HG03558 (cell line): ENCODE measurements around the gene HTT.

Experiments used
- ATAC-seq: cut with Tn5 transposase; IDR thresholded peaks from one replicate; pipeline ENCODE4 v1.9.1; 2021; ENCODE audit warnings: moderate number of reproducible peaks; ENCODE audit not compliant: unreplicated experiment; ENCODE audit errors: extremely low read depth

The HTT gene

GRCh38 chr4:3241898-3242524 lies 167.5 kb downstream of the HTT start:
- ATAC-seq = no peak

- no peak for ATAC-seq
These were observed 168.8 kb downstream of the HTT start for GRCh38 chr4:3243136-3243780.

- no peak for ATAC-seq
These were observed 169.5 kb downstream of the HTT start for GRCh38 chr4:3244002-3244401.

- no peak for ATAC-seq
These were observed 170.3 kb downstream of the HTT start for GRCh38 chr4:3244747-3245146.

- no peak for ATAC-seq
These were observed 171.2 kb downstream of the HTT start for GRCh38 chr4:3245676-3246075.

GRCh38 chr4:3246458-3247398 lies 172.2 kb downstream of the HTT start:
- ATAC-seq = no peak

GRCh38 chr4:3247399-3248177 lies 173.1 kb downstream of the HTT start:
- no peak for ATAC-seq

GRCh38 chr4:3248178-3248480 lies 173.6 kb downstream of the HTT start:
- ATAC-seq = no peak

GRCh38 chr4:3248811-3249661 lies 174.6 kb downstream of the HTT start, which contains the start of gene MSANTD1:
MSANTD1 (plus strand) TSS chr4:3249159; CDS start chr4:3249223, 64 bp downstream.
- no peak for ATAC-seq

GRCh38 chr4:3249711-3250437 lies 175.4 kb downstream of the HTT start:
- no peak for ATAC-seq

GRCh38 chr4:3250438-3250955 lies 176.0 kb downstream of the HTT start:
- no peak for ATAC-seq

- ATAC-seq = no peak
These were observed 176.6 kb downstream of the HTT start for GRCh38 chr4:3250956-3251690.

- no peak for ATAC-seq
These were observed 177.4 kb downstream of the HTT start for GRCh38 chr4:3251691-3252479.

- no peak for ATAC-seq
These were observed 178.0 kb downstream of the HTT start for GRCh38 chr4:3252480-3252828.

GRCh38 chr4:3252831-3253641 lies 178.6 kb downstream of the HTT start:
- ATAC-seq = no peak

GRCh38 chr4:3253808-3254207 lies 179.3 kb downstream of the HTT start:
- no peak for ATAC-seq
